Fibroblast of skin of right biceps (primary cell): Measurements from ENCODE around the gene MDH1.
"Not testable (repeated sequence)": the region's sequence is repeated elsewhere in the genome, so short reads cannot be mapped to it uniquely, and the experiment has no call there.

ENCODE experiments used
- DNase-seq: peaks from one replicate; pipeline ENCODE4 v3.0.0-alpha.2; 2013

Gene MDH1

GRCh38 chr2:63589148-63589958 lies 590 bp downstream of the MDH1 start:
- DNase-seq: peak; percentile 4

GRCh38 chr2:63590626-63591408 lies 2.1 kb downstream of the MDH1 start:
- DNase-seq: peak; percentile 26

- DNase-seq: no peak
Observed at GRCh38 chr2:63591566-63592175, 2.9 kb downstream of the MDH1 start.

GRCh38 chr2:63594660-63595059 lies 5.9 kb downstream of the MDH1 start:
- no peak for DNase-seq

- DNase-seq: no peak
Observed at GRCh38 chr2:63596401-63596883, 7.7 kb downstream of the MDH1 start.

- DNase-seq: no peak
Observed at GRCh38 chr2:63598981-63599380, 10.2 kb downstream of the MDH1 start.

GRCh38 chr2:63600881-63601460 lies 12.2 kb downstream of the MDH1 start:
- no peak for DNase-seq

- no peak for DNase-seq
Observed at GRCh38 chr2:63604666-63605065, 15.9 kb downstream of the MDH1 start.

GRCh38 chr2:63608865-63609264 lies 20.1 kb downstream of the MDH1 start:
- DNase-seq: peak; percentile 24

GRCh38 chr2:63610525-63610924 lies 21.8 kb downstream of the MDH1 start:
- DNase-seq: no peak

- peak; percentile 28 for DNase-seq
Observed at GRCh38 chr2:63613391-63613901, 24.7 kb downstream of the MDH1 start.

- peak; percentile 92 for DNase-seq
Observed at GRCh38 chr2:63614448-63614968, 25.7 kb downstream of the MDH1 start.

GRCh38 chr2:63614983-63615945 lies 26.5 kb downstream of the MDH1 start:
- peak; percentile 64 for DNase-seq

GRCh38 chr2:63617366-63617765 lies 28.6 kb downstream of the MDH1 start:
- DNase-seq: no peak

GRCh38 chr2:63619328-63619727 lies 30.6 kb downstream of the MDH1 start:
- DNase-seq: no peak

- DNase-seq: no peak
Observed at GRCh38 chr2:63622751-63623150, 34.0 kb downstream of the MDH1 start.

GRCh38 chr2:63623763-63624162 lies 35.0 kb downstream of the MDH1 start:
- not testable (repeated sequence) for DNase-seq

- no peak for DNase-seq
Observed at GRCh38 chr2:63627866-63628265, 39.1 kb downstream of the MDH1 start.

- no peak for DNase-seq
Observed at GRCh38 chr2:63628403-63628942, 39.7 kb downstream of the MDH1 start.

GRCh38 chr2:63631501-63631900 lies 42.7 kb downstream of the MDH1 start:
- DNase-seq: no peak

- no peak for DNase-seq
Observed at GRCh38 chr2:63632382-63632781, 43.6 kb downstream of the MDH1 start.
